HG03558 (cell line): ENCODE measurements around the gene APBB1.

Source experiments
- ATAC-seq: cut with Tn5 transposase; IDR thresholded peaks from one replicate; pipeline ENCODE4 v1.9.1; 2021; ENCODE audit warnings: moderate number of reproducible peaks; ENCODE audit not compliant: unreplicated experiment; ENCODE audit errors: extremely low read depth

APBB1 gene

GRCh38 chr11:6354651-6355485 lies 64.0 kb downstream of the APBB1 start:
- no peak for ATAC-seq

- ATAC-seq, result no peak
These were observed 65.4 kb downstream of the APBB1 start for GRCh38 chr11:6353367-6353987.

GRCh38 chr11:6351782-6352382 lies 67.0 kb downstream of the APBB1 start:
- no peak for ATAC-seq

GRCh38 chr11:6350486-6350885 lies 68.4 kb downstream of the APBB1 start:
- no peak for ATAC-seq

- no peak for ATAC-seq
These were observed 68.9 kb downstream of the APBB1 start for GRCh38 chr11:6350043-6350442.

- no peak for ATAC-seq
These were observed 73.5 kb downstream of the APBB1 start for GRCh38 chr11:6345366-6345765.
